Cardiac septum (tissue), 1 donor: ENCODE results near the gene HES2. TPM values are rescaled to one million over a fixed set of nuclear protein-coding genes. Genes with fewer than 3 reads are reported as not detected.
A peak's percentile ranks its signal among the peaks of the same experiment; 100 is the strongest.

Source experiments
- DNase-seq: peaks from one replicate; pipeline ENCODE4 v3.0.0-alpha.2; 2020; ENCODE audit warnings: low spot score
- intact Hi-C: fragments of 100-400 bp; cut with DNase I; formaldehyde crosslinking; loops from one replicate; pipeline ENCODE4 v1.14.0; 2022
- long read RNA-seq: library from polyadenylated mRNA; unstranded; transcript quantifications from one replicate; pipeline ENCODE4 v2.0.0, GENCODE V29; 2021
- total RNA-seq: library from RNA; stranded (reverse); fragmentation: NEBNext Ultra II Directional; extraction: Animal tissue kit (Norgen Biotek cat#: 25700); gene quantifications from one replicate; pipeline ENCODE4 v1.2.1, GENCODE V29; 2021
- donor health status: DM: no; HTN: no; CAD: no.

The HES2 gene, protein sequence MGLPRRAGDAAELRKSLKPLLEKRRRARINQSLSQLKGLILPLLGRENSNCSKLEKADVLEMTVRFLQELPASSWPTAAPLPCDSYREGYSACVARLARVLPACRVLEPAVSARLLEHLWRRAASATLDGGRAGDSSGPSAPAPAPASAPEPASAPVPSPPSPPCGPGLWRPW
- total RNA-seq, result not detected
- long read RNA-seq, result 0 reads

DNA sequence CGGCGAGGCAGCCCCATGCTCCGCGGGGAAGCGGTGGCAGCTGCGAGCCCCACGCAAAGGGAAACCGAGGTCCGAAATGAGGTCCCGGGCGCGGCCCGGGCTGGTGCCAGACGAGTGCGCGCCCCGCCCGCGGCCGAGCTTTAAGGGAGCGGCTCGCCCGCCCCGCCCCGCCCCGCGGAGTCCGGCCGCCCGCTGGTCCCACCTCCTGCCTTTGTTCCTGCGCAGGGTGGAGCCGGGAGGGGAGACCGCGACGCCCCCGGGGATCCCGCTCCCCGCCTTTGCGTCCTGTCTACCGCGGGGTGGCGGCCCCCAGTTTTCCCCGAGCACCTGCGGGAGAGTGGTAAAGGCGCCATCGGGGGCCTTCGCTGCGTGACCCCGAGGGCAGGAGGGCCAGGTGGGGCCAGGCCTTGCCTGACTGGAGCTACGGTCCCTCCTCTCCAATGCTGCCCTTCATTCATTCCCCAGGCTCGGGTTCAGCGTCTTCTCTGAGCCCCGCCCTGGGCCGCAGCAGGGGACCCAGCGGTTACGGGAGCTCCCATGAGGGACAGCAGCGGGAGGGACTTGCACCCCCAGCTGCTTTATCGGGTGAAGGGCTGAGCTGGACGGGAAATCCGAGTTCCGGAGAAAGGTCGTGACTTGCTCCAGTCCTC lies at the start of gene HES2:
Gene HES2 (minus strand): TSS at position 116 of the 650 bp plus-strand sequence. CDS start 99 bp downstream, at position 17.
- intact Hi-C loops, result no loop called here
- DNase-seq, result no peak

- intact Hi-C loops, result no loop called here
- DNase-seq, result no peak
Observed at GRCh38 chr1:6468729-6469461, 49.2 kb upstream of the HES2 start.

GRCh38 chr1:6467744-6468688 lies 48.3 kb upstream of the HES2 start:
- DNase-seq, result no peak
- intact Hi-C loops, result no loop called here

- DNase-seq, result no peak
- intact Hi-C loops, result no loop called here
Observed at GRCh38 chr1:6467224-6467623, 47.5 kb upstream of the HES2 start.

GRCh38 chr1:6466751-6467150 lies 47.0 kb upstream of the HES2 start:
- intact Hi-C loops, result no loop called here
- no peak for DNase-seq

- intact Hi-C loops, result no loop called here
- no peak for DNase-seq
Observed at GRCh38 chr1:6466023-6466422, 46.3 kb upstream of the HES2 start, which contains the start of gene TNFRSF25. TNFRSF25 (minus strand) TSS chr1:6466173; CDS start chr1:6466107, 66 bp downstream.

- intact Hi-C loops, result no loop called here
- no peak for DNase-seq
Observed at GRCh38 chr1:6465461-6466005, 45.8 kb upstream of the HES2 start.

DNA sequence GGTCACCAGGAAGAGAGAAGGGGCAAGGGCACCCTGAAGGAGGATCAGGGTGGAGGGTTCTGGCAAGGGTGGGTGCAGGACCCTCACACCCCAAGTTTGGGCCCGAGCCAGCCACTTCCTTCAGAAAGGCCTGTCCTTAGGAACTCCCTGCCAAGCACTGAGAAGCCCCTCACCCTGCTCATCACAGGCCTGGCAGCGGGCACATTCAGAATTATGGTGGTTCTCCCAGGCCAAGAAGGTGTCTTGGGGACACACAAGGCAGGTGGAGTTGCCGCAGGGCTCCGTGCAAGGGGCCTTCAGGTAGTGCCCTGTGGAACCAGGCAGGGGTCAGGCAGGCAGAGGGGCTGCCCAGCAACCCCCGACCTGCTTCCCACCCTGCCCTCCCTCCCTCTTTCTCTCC lies 45.2 kb upstream of the HES2 start:
- no peak for DNase-seq
- intact Hi-C loops, result no loop called here

GRCh38 chr1:6464514-6464836 lies 44.8 kb upstream of the HES2 start:
- DNase-seq, result peak; percentile 85
- intact Hi-C loops, result no loop called here

DNA sequence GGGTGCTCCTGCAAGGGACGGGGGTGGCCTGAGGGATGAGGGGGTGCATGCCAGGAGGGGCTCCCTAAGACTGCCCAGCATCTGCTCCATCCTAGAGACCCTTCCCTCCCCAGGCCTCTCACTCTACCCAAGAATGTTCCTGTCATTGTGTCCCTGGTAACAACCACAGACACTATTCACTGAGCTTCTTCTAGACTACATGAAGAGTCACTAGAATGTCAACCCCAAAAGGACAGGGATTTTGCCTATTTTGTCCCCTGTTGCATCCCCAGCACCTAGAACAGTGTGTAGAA lies 43.3 kb upstream of the HES2 start:
- intact Hi-C loops, result no loop called here
- DNase-seq, result no peak

- DNase-seq, result no peak
- intact Hi-C loops, result no loop called here
Observed at GRCh38 chr1:6462412-6463119, 42.8 kb upstream of the HES2 start.

DNA sequence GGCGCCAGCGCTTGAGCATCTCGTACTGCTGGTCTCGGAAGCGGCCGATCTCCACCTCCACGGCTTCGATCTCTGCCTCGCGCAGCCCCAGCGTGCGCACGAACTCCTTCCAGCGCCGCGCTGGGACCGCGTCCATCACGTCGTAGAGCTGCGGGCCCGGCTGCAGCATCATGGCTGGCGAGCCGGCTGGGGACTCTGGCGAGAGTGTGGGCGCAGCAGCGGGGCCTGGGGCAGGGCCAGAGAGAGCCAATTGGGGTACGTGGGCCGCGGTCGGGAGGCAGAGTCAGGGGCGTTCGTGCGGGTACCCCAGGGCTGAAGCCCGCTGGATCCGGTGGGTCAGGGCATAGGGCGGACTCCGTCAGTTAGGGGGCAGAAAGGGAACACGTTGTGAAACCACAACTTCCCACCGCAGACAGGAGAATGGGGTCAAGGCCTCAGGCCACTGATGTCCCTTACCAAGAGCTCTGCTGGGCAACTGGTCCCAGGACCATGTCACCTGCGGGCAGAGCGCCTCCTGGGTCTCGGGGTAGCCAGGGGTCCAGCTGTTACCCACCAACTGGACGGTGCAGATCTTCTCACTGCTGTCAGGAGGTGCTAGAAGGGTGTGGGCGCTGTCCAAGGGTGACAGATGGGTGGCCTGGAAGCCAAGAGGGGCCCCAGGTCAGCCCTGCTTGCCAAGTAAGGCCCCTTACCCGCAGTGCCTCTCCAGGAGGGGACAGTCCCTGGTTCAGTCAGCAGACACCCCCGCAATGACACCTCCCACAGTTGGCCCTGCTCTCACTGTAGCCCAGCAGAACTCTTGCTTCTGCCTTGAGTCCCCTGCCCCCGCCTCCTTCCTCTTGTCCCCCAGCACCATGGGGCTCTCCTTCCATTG lies 42.1 kb upstream of the HES2 start:
- DNase-seq, result no peak
- intact Hi-C loops, result no loop called here

- no peak for DNase-seq
- intact Hi-C loops, result no loop called here
Observed at GRCh38 chr1:6461051-6461530, 41.4 kb upstream of the HES2 start.

DNA sequence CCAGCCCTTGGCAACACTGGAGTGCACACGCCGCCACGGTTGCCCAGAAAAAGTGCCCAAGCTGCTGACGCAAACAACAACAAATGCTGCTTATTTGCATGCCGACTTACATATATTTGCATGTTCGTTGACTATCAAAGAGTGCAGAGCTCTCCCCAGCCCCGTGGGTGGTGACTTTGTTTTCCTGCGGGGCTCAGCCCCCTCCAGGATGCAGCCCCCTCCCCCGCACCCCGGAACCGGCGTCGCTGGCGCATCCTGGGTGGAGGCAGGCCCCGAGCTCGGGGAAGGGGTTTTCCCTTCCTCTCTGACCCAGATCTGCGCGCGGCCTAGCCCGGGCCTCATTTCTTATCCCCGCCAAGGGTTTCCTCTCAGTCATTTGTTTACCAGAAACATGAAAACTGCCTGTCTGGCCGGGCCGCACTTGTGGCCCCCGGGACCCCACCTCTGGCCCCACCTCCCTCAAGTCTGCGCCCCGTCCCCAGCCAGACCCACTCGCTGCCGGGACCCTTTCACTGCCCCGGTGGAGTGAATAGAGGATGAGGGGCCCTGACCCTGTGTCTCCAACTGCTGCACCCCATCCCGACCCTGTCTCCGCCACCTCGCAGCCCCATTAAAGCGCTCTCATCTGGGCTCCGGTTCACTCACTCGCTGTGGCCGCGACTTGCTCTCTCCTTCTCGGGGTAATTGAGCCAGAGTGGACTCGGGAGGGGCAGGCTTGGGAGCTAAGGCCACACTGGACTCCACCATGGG lies 40.8 kb upstream of the HES2 start:
- DNase-seq, result no peak
- intact Hi-C loops, result no loop called here

DNA sequence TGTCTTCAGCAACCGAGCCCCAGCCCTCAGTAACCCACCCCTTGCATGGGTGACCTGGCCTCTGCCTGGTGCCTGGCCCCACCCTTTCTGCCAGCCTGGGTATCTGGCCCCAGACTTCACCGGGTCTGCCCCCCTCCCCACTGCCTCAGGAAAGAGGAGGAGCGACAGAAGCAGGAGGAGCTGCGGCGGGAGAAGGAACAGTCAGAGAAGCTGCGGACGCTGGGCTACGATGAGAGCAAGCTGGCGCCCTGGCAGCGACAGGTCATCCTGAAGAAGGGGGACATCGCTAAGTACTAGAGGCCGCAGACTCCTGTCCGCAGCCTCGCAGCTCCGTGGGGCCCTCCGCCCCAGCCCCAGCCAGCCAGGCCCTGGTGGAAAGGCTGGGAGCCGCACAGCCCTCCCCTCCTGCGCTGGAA lies 40.1 kb upstream of the HES2 start:
- no peak for DNase-seq
- intact Hi-C loops, result no loop called here

DNA sequence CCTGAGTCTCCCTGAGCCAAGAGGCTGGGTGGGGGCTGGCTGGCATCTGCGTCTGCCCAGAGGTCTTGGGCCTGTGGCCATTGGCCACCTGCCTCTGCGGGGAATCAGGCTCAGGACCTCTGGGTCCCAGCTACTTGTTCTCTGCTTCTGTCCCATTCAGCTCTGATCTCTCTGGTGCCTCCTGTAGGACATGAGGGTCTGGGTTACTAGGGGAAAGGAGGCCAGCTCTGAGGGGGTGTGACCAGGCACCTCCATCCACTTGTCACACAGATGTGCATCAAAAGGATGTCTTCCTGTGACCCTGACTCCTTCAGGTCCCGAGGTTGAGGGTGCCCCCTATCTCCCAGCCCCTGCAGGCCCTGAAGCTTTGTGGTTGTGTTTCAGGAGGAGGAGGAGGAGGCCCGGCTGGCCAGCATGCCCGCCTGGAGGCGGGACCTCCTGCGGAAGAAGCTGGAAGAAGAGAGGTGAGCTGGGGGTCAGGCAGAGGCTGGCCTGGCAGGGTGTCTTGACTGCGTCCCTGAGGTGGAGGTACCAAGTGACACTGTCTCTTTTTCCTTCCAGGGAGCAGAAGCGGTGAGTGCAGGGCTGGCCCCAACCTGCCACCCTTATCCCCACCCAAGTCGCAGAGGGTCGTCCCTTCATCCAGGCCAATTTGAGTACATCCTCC lies 37.2 kb upstream of the HES2 start:
- no peak for DNase-seq
- intact Hi-C loops, result no loop called here
